Anterior cingulate cortex (tissue), 58 donors: Measurements from ENCODE around the gene GP1BA.

Experiments
- DNase-seq, 58 donors: peaks; one replicate each; lab custom pipeline; 2025; lab: John Stamatoyannopoulos, UW

GP1BA gene

GRCh38 chr17:4931963-4932362 lies at the start of gene GP1BA:
TSS of gene GP1BA (plus strand) at chr17:4932277. CDS start at chr17:4932605, 328 bp downstream.
- no peak for DNase-seq

GRCh38 chr17:4884489-4884888 lies 47.6 kb upstream of the GP1BA start:
- no peak for DNase-seq

- DNase-seq, result no peak
Measured at GRCh38 chr17:4886830-4887229, 45.2 kb upstream of the GP1BA start.

GRCh38 chr17:4887581-4887980 lies 44.5 kb upstream of the GP1BA start:
- DNase-seq, result no peak

- no peak for DNase-seq
Measured at GRCh38 chr17:4891411-4892410, 40.4 kb upstream of the GP1BA start.

- DNase-seq, result no peak
Measured at GRCh38 chr17:4892499-4893221, 39.4 kb upstream of the GP1BA start.

GRCh38 chr17:4893272-4893671 lies 38.8 kb upstream of the GP1BA start:
- no peak for DNase-seq

GRCh38 chr17:4893721-4894560 lies 38.1 kb upstream of the GP1BA start:
- no peak for DNase-seq

GRCh38 chr17:4895121-4895520 lies 37.0 kb upstream of the GP1BA start:
- no peak for DNase-seq

GRCh38 chr17:4895657-4896331 lies 36.3 kb upstream of the GP1BA start:
- DNase-seq, result no peak

GRCh38 chr17:4896332-4897197 lies 35.5 kb upstream of the GP1BA start:
- no peak for DNase-seq

- DNase-seq, result peak in 1 of 58 donors; percentile 13
Measured at GRCh38 chr17:4897198-4897687, 34.8 kb upstream of the GP1BA start.

GRCh38 chr17:4897785-4898184 lies 34.3 kb upstream of the GP1BA start:
- peak in 1 of 58 donors; percentile 13 for DNase-seq

- no peak for DNase-seq
Measured at GRCh38 chr17:4898351-4898750, 33.7 kb upstream of the GP1BA start.

GRCh38 chr17:4898927-4899326 lies 33.1 kb upstream of the GP1BA start:
- no peak for DNase-seq

- peak in 47 of 58 donors; percentile 13 to 80 (median 51) for DNase-seq
Measured at GRCh38 chr17:4899341-4900230, 32.5 kb upstream of the GP1BA start, which contains the start of gene C17orf107. TSS of gene C17orf107 (plus strand) at chr17:4899536. CDS start at chr17:4899763, 227 bp downstream.
